ENCODE results near the gene CROCC2.

The CROCC2 gene

DNA sequence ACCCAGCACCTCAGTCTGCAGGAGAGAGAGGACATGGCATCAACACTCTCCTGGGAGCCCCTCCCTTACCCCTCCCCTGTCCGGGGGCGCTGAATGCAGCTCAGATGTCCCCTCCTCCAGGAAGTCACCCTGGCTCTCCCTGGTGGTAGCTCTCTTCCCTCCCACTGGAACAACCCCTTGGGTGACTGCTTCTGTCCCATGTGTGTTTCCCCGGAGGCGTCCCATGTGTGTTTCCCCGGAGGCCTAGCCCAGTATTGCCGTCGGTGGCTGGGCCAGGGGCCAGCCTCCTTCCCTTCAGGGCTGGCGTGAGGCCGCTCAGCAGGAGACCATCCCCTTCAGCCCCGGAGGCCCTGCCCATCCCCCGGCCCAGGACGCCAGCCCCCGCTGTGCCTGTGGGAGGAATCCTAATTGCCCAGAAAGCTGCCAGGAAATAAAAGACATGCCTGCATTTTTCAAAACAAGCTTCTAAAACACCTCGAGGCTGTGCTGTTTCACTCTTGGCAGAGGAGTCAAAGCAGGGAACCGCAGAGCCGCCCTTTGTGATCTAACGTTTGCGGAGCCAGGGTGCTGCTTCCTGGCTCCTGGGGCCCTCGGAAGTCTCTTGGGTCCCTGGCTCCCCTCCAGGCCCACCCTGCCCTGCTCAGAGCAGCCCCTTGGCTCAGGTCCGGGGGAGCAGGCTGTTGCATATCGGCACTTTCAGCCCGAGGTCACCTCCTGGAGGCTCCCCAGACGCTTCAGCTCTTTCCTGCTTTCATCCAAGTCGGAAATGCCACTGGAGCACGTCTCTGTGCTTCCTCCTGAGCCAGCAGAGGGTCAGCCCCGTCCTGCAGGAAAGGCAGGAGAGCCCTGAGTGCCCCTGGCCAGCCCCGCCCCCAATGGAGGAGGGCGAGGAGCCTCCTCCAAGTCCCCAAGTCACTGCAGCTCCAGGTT lies 103.7 kb downstream of the CROCC2 start:
- intact Hi-C loops (cut with DNase I), result no loop called here
- peak in 38 of 42 donors; percentile 14 to 74 (median 52) for DNase-seq

- intact Hi-C loops (cut with DNase I), result no loop called here
- DNase-seq, result peak in 12 of 42 donors; percentile 3 to 31 (median 14)
Measured at GRCh38 chr2:241010531-241011295, 104.6 kb downstream of the CROCC2 start.

- intact Hi-C loops (cut with DNase I), result no loop called here
- DNase-seq, result peak in 13 of 42 donors; percentile 2 to 35 (median 12)
Measured at GRCh38 chr2:241011296-241011600, 105.1 kb downstream of the CROCC2 start.

- peak in 16 of 42 donors; percentile 3 to 42 (median 18) for DNase-seq
Measured at GRCh38 chr2:241011751-241012510, 105.8 kb downstream of the CROCC2 start.

GRCh38 chr2:241014224-241014623 lies 108.1 kb downstream of the CROCC2 start:
- intact Hi-C loops (cut with DNase I), result no loop called here
- DNase-seq, result peak in 9 of 42 donors; percentile 2 to 18 (median 9)

More at GRCh38 chr2:241011751-241012510, 105.8 kb downstream of the CROCC2 start:
- intact Hi-C loops (cut with DNase I), result no loop called here

DNA sequence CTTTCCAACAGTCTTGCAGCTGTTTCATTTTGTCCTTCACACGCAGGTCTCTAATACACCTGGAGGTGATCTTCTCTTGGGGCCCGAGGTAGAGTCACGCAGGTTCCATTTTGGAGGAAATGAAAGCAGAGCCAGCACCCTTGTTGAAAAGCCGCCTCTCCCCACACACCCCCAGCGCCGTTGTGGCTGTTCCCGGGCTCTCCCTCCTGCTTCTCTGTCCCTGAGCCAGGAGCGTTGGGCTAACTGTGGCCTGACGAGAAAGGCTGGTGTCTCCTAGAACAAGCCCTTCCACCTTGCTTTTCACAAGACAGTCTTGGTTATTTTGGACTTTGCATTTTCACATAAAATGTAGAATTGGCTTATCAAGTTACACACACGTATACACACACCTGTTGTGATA lies 108.6 kb downstream of the CROCC2 start:
- DNase-seq, result peak in 9 of 42 donors; percentile 1 to 27 (median 11)
- intact Hi-C loops (cut with DNase I), result no loop called here

- peak in 15 of 42 donors; percentile 4 to 42 (median 9) for DNase-seq
- intact Hi-C loops (cut with DNase I), result no loop called here
Measured at GRCh38 chr2:241015439-241015838, 109.3 kb downstream of the CROCC2 start.

DNA sequence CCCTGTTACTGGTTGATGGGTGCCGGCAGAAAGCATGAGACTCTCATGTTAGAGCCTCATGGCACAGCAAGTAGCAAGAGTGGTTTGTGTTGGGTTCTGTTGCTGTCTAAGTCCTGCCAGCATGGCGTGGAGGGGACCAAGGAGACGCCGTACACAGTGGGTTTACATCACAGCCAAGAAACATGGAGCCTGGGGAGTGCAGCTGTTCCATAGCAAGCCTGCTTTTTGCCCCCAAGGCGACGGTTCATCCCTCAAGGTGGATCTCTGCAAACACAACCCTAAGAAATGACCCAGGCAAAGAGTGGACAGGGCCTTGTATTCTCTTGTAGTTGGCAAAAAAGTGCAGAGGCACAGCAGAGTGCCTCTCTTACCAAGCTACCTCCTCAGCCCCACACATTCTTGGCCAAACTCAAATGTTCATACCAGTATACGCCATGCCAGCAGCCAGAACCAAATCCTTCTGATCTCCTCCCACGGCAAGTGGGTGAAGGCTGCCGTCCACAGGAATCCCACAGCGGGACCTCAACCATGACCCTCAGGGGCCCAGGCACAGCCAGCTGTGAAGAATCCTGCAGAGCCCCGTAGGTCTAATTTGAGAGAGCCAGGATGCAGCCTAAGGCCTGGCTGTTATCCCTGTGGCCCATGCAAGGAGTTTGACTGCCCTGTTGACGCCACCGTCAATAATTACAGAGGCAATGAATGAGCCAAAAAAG lies 111.2 kb downstream of the CROCC2 start:
- peak in 11 of 42 donors; percentile 2 to 28 (median 8) for DNase-seq

DNA sequence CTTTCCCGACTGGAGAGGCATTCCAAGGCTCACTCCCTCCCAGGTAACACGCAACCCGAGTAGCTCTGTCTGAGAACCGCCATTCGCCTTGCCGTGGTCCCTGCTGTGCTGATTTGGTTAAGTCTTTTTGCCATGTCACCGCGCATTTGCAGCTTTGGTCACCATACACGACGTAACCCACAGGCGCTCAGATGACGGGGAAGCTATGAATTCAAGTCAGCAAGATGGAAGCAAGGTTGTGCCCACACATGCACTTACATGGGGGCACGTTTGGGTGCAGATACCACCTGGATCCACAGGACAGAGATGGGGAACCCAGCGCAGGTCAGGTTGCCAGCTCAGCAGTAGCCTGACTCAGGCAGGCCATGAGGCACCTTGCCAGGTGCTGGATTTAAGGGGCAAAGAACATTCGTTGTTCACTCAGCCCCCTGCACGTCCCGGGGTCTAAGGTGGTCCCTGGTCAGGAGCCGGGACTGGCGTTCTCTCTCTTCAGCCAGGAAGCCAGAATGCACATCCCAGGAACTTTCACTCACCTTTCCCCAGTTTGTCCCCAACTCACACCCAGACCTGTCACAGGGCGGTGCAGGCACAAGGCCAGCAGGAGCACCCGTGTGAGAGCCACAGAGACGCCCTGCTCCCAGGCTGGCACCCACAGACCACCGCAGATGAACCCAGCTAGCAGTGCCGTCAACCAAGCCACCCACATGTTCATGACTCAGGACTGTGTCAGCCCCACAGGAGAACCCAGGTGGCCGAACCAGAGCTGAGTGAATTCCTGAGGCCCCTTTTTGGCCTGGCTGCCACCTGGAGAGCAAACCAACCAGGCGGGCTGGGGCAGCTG lies 112.1 kb downstream of the CROCC2 start:
- DNase-seq, result peak in 12 of 42 donors; percentile 3 to 36 (median 12)
- intact Hi-C loops (cut with DNase I), result no loop called here

More for the DNA sequence above, 111.2 kb downstream of the CROCC2 start:
- intact Hi-C loops (cut with DNase I), result no loop called here

DNA sequence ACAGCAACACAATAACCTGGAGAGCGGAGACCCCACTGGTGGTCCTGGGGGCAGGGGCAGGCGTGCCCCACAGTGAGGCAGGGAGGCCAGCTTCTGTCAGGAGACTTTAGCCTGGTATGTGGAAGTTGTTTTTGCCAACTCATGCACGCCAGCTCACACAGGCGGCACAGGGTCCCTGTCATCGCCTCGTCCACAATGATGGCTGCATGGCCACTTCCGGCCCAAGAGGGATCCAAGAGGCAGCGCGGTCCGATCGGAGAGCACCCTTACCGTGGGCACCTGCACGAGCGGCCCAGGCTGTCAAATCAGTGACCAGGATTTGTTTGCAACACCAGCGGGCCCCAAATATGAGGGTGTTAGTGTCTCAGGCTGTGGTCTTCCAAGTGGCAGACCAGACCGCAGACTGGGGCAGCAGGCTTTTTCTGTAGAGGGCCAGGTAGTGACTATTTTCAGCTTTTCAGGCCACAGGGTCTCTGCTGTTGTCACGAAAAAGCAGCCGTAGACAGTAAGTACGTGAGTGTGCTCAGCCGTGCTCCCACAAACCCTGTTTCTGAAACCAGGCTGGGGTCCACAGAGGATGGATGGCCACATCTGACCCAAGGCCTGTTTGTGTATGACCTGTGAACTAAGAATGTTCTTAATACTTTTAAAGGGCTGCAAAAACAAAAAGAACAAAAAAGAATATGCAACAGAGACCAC lies 113.5 kb downstream of the CROCC2 start:
- peak in 8 of 42 donors; percentile 1 to 25 (median 12) for DNase-seq
- intact Hi-C loops (cut with DNase I), result no loop called here

DNA sequence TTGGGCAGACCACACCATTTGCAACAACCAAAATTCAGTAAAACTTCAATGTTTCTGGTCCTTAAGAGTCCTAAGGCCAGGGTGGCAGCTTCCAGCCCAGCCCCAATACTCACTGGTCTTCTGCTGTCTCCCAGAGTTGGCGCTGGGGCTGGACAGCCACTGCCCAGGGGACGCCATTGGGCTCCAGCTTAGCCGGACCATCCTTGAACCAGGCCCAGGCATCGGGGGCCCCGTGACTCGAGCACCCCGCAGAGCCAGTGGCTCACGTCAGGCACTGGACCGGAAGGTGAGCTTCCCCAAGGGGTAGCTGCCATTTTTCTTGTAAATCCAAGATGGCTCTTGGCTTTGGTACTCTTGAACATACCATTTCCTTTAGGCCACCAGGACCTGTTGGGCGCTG lies 114.1 kb downstream of the CROCC2 start:
- DNase-seq, result peak in 5 of 42 donors; percentile 6 to 25 (median 13)
- intact Hi-C loops (cut with DNase I), result no loop called here

GRCh38 chr2:241020629-241021190 lies 114.6 kb downstream of the CROCC2 start:
- DNase-seq, result peak in 7 of 42 donors; percentile 3 to 22 (median 10)

GRCh38 chr2:241025639-241026038 lies 119.5 kb downstream of the CROCC2 start:
- no peak for DNase-seq
- intact Hi-C loops (cut with DNase I), result no loop called here

More at GRCh38 chr2:241020629-241021190, 114.6 kb downstream of the CROCC2 start:
- intact Hi-C loops (cut with DNase I), result no loop called here

DNA sequence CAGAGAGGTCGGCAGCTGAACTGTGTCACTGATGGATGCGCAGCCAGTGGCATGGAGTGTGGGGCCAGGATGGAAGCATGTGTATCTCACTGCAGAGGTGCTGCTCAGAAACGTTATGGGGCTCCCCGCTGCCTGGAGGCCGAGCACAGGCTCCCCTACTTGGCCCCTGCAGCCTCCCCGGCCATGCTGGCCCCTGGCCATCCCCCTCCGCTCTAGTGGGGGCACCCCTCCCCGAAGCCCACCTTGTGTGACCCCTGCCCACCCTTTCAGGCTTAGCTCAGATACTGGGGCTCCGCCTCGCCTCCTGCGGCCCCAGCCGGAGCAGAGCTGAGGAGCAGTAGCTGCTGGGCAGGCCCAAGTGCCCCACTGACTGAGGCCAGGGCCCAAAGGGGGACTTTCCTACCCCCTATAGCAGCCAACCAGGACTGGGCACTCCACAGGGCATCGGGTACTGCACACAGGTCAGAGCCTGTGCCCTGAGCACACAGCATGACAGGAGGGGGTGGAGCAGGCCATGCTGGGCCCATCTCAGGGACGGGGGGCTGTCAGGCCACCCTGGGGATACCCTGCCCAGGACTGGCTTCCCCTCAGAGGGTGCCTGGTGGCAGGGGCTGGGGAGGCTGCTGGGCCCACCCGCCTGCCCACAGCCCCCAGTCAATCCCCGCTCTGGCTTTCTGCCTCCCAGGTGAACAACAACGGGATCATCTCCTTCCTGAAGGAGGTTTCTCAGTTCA lies 123.6 kb downstream of the CROCC2 start:
- peak in 7 of 42 donors; percentile 5 to 21 (median 10) for DNase-seq
- intact Hi-C loops (cut with DNase I), result no loop called here

GRCh38 chr2:241030333-241030680 lies 124.2 kb downstream of the CROCC2 start:
- intact Hi-C loops (cut with DNase I), result no loop called here
- peak in 6 of 42 donors; percentile 2 to 31 (median 8) for DNase-seq

- DNase-seq, result peak in 10 of 42 donors; percentile 4 to 34 (median 14)
- intact Hi-C loops (cut with DNase I), result no loop called here
Measured at GRCh38 chr2:241030883-241031282, 124.7 kb downstream of the CROCC2 start.
